Fibroblast of skin of left biceps (primary cell): ENCODE data around the gene DNAJC8.

Experiments used
- DNase-seq, 2 experiments: peaks; one replicate each; pipeline ENCODE4 v3.0.0-alpha.2; 2013; ENCODE audit warnings: low read depth in 2 of 2

The DNAJC8 gene

GRCh38 chr1:28172713-28173150, 60.1 kb downstream of the DNAJC8 start:
- DNase-seq = no peak

- DNase-seq = no peak
These were observed 61.6 kb downstream of the DNAJC8 start for GRCh38 chr1:28171246-28171645.

GRCh38 chr1:28170001-28170596, 62.7 kb downstream of the DNAJC8 start:
- DNase-seq = no peak

GRCh38 chr1:28163496-28164161, 69.2 kb downstream of the DNAJC8 start:
- DNase-seq = no peak

GRCh38 chr1:28162151-28162550, 70.7 kb downstream of the DNAJC8 start:
- no peak for DNase-seq

GRCh38 chr1:28161751-28162150, 71.1 kb downstream of the DNAJC8 start:
- DNase-seq = no peak

GRCh38 chr1:28160782-28161266, 72.0 kb downstream of the DNAJC8 start:
- no peak for DNase-seq

GRCh38 chr1:28159680-28160079, 73.1 kb downstream of the DNAJC8 start:
- no peak for DNase-seq

- no peak for DNase-seq
These were observed 73.6 kb downstream of the DNAJC8 start for GRCh38 chr1:28159243-28159642.

GRCh38 chr1:28157894-28158293, 74.9 kb downstream of the DNAJC8 start:
- no peak for DNase-seq

- DNase-seq = no peak
These were observed 76.0 kb downstream of the DNAJC8 start for GRCh38 chr1:28156821-28157220.

- DNase-seq = no peak
These were observed 77.2 kb downstream of the DNAJC8 start for GRCh38 chr1:28155628-28156027.

- no peak for DNase-seq
These were observed 78.7 kb downstream of the DNAJC8 start for GRCh38 chr1:28154078-28154594.
